ENCODE measurements around the gene GALNT10. TPM values are rescaled to one million over a fixed set of nuclear protein-coding genes. Genes with fewer than 3 reads are reported as not detected.
A peak's percentile ranks its signal among the peaks of the same experiment; 100 is the strongest.

Gene GALNT10
- total RNA-seq, 1 donor from 2014 or later: 50.7 TPM

DNA sequence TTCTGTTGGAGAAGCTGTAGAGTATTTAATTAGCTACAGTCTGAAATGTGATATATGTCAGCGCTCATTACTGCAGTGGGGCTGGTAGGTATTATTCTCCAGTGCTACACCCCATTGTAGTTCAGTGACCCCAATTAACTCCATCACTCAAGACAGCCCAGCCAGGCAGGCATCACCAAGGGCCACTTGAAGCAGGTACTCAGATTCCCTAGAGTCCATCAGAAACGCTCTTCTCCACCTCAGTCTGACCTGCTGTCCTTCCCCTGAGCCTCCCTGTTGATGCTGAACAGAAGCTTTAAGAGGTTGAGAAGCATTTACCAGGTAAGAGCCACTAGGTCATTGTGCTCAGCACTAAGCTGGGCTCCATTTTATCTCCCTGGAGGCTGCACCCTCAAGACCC lies 71.8 kb downstream of the GALNT10 start:
- Mint-ChIP-seq H3K9me3 (no peaks in the 10 kb centered on the region), H3K4me3 (no peak overlapping the region), H3K27ac (no peak overlapping the region), H3K36me3 (ENCODE audit: low read depth) (peaks cover 13% of the 10 kb centered on the region), H3K4me1 (no peaks in the 10 kb centered on the region), H3K27me3 (no peaks in the 10 kb centered on the region)
- intact Hi-C loops (cut with micrococcal nuclease): no loop called here
- peak; percentile 34 for DNase-seq

DNA sequence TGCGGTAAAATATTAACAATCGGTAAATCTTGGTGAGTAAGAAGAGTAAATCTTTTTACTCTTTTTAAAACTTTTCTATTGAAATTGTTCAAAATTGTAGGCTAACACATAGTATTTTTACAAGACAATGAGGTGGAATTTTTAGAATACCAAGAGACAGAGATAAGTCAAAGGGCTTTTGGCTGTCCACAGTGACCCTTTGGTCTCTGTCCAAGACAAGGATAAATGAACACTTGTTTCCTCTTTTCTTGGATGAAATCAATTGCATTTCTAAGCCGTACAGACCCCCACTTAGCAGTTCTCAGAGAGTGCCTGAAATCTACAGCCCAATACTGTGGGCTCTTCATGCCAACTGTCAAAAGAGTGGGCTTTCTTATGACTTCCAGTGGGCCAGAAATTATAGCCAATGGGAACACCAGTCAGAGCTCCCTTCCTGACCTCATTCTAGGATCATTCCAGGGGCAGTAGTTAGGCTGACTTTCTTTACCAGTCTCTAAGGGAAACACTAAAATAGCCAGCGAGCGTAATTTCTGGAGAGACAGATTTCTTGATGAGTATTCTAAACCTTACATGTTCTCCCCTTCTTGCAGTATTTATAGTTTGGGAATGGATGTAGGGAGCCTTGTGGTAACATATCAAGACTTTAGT lies 74.1 kb downstream of the GALNT10 start:
- H3K27ac Mint-ChIP-seq: no peak overlapping the region
- peaks cover 2% of the 10 kb centered on the region for H3K4me1 Mint-ChIP-seq
- intact Hi-C loops (cut with micrococcal nuclease): no loop called here
- H3K36me3 Mint-ChIP-seq (ENCODE audit: low read depth): peaks cover 12% of the 10 kb centered on the region
- no peaks in the 10 kb centered on the region for H3K27me3 Mint-ChIP-seq
- no peaks in the 10 kb centered on the region for H3K9me3 Mint-ChIP-seq
- DNase-seq: no peak
- no peak overlapping the region for H3K4me3 Mint-ChIP-seq

DNA sequence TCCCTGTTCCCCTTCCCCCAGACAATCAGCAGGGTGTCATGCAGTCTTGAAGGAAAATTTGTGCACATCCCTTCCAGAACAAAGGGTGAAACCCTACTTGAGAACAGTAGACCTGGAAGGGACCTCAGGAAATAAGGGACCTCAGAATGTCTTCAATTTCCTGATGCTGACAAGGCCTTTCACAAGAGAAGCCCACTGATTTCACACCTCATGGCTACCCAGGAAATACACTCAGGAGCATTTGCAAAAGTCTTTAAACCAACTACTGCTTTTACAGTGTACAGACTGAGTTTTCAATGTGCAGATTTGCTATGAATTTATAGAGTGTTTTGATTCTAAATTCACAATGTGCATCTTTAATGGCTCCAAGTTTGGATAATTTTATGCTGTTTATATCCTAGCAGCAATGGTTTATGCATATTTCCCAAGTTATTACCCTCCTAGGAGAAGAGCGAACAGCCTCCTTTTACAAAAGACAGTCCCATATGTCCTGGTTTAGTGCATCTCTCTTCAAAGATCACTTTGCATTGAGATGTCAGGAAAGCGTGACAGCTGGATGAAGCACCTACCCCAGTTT lies 74.8 kb downstream of the GALNT10 start:
- no peaks in the 10 kb centered on the region for H3K9me3 Mint-ChIP-seq
- no peaks in the 10 kb centered on the region for H3K27me3 Mint-ChIP-seq
- DNase-seq: peak; percentile 49
- H3K27ac Mint-ChIP-seq: no peak overlapping the region
- no peak overlapping the region for H3K4me3 Mint-ChIP-seq
- intact Hi-C loops (cut with micrococcal nuclease): no loop called here
- H3K36me3 Mint-ChIP-seq (ENCODE audit: low read depth): peaks cover 14% of the 10 kb centered on the region
- peaks cover 2% of the 10 kb centered on the region for H3K4me1 Mint-ChIP-seq

DNA sequence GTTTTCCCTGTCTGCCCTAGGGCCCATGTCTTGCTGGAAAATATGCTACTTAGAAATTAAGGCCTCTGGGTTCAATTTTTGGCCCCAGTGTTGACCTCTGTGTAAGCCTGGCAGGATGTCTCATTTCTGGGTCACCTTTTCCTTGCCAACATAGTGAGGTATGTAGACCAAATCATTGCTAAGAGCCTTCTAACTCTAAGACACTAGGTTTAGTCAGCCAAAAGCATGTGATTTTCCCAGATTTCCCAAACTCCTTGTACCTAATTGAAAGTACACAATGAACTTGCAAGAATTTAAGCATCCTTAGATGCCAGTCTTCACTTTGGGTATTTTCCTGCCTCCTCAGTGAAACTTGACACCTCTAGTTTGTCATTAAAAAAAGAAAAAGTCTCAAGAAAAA lies 77.0 kb downstream of the GALNT10 start:
- peaks cover 10% of the 10 kb centered on the region for H3K36me3 Mint-ChIP-seq (ENCODE audit: low read depth)
- no peak for DNase-seq
- H3K9me3 Mint-ChIP-seq: no peaks in the 10 kb centered on the region
- peaks cover 13% of the 10 kb centered on the region for H3K4me1 Mint-ChIP-seq
- no peak overlapping the region for H3K27ac Mint-ChIP-seq
- intact Hi-C loops (cut with micrococcal nuclease): no loop called here
- H3K27me3 Mint-ChIP-seq: no peaks in the 10 kb centered on the region
- H3K4me3 Mint-ChIP-seq: no peak overlapping the region

DNA sequence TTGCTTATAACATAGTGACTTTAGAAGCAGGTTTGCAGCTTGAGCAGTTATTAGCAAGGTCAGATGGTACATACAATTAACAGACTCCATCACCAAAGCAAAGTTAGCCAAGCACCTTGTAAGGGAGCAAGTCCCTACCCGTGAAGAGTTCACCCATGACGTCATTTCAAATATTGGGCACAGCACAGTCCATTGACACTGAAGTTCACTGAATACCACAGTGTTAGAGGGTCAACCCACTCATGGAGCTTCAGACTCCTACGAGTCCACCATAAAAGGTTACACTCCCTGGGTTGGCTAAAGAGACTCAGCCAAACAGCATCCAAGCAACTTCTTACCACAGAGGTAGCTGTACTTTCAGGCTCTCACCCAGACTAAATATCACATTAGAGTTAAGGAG lies 77.5 kb downstream of the GALNT10 start:
- DNase-seq: no peak
- Mint-ChIP-seq H3K4me1 (peaks cover 19% of the 10 kb centered on the region), H3K27me3 (no peaks in the 10 kb centered on the region), H3K4me3 (no peak overlapping the region), H3K9me3 (no peaks in the 10 kb centered on the region), H3K36me3 (ENCODE audit: low read depth) (peaks cover 7% of the 10 kb centered on the region), H3K27ac (no peak overlapping the region)
- intact Hi-C loops (cut with micrococcal nuclease): no loop called here

DNA sequence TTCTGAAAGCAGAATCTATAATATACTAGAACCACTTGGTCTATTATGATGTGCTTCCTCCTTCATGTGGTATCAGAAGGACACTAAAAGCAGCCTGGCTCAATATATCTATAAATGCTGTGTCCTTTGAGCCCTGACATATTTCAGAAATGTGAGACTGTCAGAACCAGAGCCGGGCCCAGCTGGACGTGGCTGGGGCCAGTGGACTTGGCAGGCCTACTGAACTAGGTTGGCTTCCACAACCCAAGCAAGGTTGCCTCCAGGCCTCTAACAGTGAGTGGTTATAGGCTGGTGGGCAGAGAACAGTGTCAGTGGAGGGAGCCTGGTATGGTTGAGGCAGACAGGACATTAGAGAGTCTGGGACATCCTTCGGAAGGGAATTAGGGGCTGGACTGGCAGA lies 78.9 kb downstream of the GALNT10 start:
- intact Hi-C loops (cut with micrococcal nuclease): no loop called here

DNA sequence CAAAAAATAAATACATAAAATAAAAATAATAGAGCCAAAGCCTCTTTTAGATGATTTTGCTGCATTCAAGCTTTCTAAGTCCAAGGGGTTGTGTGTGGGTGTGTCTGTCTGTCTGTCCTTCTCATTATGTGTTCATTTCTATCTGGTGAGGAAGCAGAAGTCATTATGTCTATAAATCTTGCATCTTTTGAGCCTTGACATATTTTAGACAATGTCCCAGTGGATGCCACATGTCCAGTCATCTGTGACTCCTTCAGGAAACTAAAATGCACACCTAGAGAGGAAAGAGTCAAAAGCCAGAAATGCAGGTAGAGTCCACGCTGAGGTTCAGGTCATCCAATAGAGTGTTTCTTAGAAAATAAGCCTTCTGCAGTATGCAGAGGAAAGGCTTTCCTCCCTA lies 80.9 kb downstream of the GALNT10 start:
- no peaks in the 10 kb centered on the region for H3K27me3 Mint-ChIP-seq

More for the DNA sequence above, 78.9 kb downstream of the GALNT10 start:
- Mint-ChIP-seq H3K4me3 (no peak overlapping the region), H3K27ac (no peak overlapping the region), H3K4me1 (peaks cover 30% of the 10 kb centered on the region), H3K27me3 (no peaks in the 10 kb centered on the region), H3K9me3 (no peaks in the 10 kb centered on the region), H3K36me3 (ENCODE audit: low read depth) (peaks cover 6% of the 10 kb centered on the region)
- DNase-seq: no peak

DNA sequence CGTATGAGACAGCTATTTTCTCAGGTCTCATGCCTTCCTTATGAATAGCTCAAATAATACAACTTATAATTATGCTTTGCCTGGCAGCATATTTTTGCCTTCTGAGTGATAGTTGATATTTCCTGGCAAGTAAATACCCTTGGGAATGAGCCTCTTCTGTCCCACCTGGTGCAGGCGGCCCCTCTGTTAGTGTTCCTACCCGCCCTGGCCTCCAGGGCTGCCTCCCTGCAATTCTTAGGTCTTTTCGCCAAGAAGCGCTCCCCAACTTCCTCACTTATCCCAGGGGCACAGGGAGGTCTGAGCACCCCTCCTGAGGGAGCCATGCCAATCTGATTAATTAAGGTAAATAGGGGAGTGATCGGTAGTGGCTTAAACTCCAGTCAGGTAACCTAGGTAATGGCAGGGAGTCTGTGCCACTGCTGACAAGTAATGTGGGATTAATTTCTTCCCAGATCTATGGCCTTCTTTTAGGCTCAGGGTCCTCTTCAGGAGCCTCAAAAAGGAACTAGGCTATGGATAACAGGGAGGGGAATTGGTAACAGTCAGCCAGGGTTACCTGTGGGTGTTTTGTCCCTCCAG lies 81.5 kb downstream of the GALNT10 start:
- Mint-ChIP-seq H3K4me3 (no peak overlapping the region), H3K9me3 (peaks cover 4% of the 10 kb centered on the region), H3K36me3 (ENCODE audit: low read depth) (peaks cover 11% of the 10 kb centered on the region), H3K27me3 (no peaks in the 10 kb centered on the region), H3K4me1 (peaks cover 43% of the 10 kb centered on the region), H3K27ac (peak overlapping the region; percentile 84)
- intact Hi-C loops (cut with micrococcal nuclease): no loop called here
- no peak for DNase-seq

More for the DNA sequence above, 80.9 kb downstream of the GALNT10 start:
- no peak for DNase-seq
- intact Hi-C loops (cut with micrococcal nuclease): no loop called here
- Mint-ChIP-seq H3K4me1 (peaks cover 38% of the 10 kb centered on the region), H3K9me3 (peaks cover 4% of the 10 kb centered on the region), H3K36me3 (ENCODE audit: low read depth) (peaks cover 12% of the 10 kb centered on the region), H3K27ac (no peak overlapping the region), H3K4me3 (no peak overlapping the region)

DNA sequence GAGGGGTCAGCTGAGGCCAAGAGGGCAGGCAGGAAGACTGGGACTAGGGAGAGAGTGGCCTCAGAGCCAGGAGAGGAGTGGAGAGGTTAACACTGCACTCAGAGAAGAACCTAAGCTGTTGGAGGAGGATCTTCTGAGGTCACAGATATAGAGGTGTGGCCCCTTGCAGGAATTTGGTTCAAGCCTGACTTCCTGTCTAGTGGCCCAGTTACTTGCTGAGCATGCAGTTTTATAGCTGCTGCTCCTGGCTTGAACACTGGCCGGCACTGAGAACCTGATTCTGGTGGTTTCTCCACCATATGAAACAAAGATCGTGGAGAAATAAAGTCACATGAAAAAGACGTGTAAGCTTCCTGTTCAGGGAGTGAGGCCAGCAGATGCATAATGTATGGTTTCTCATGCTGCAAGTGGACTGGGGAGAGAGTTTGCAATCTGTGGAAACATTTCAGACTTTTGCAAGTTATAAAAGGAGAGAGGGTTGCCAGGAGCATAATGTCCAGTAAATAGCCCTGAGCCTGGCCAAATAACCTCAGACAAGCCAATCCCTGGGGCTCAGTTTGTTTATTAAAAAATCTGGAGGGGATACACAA lies 82.6 kb downstream of the GALNT10 start:
- H3K27ac Mint-ChIP-seq: peak overlapping the region; percentile 84
- H3K9me3 Mint-ChIP-seq: peaks cover 4% of the 10 kb centered on the region
- H3K4me1 Mint-ChIP-seq: peaks cover 50% of the 10 kb centered on the region
- intact Hi-C loops (cut with micrococcal nuclease): no loop called here
- no peaks in the 10 kb centered on the region for H3K27me3 Mint-ChIP-seq
- H3K4me3 Mint-ChIP-seq: peak overlapping the region; percentile 66
- H3K36me3 Mint-ChIP-seq (ENCODE audit: low read depth): peaks cover 16% of the 10 kb centered on the region
- peak; percentile 79 for DNase-seq

DNA sequence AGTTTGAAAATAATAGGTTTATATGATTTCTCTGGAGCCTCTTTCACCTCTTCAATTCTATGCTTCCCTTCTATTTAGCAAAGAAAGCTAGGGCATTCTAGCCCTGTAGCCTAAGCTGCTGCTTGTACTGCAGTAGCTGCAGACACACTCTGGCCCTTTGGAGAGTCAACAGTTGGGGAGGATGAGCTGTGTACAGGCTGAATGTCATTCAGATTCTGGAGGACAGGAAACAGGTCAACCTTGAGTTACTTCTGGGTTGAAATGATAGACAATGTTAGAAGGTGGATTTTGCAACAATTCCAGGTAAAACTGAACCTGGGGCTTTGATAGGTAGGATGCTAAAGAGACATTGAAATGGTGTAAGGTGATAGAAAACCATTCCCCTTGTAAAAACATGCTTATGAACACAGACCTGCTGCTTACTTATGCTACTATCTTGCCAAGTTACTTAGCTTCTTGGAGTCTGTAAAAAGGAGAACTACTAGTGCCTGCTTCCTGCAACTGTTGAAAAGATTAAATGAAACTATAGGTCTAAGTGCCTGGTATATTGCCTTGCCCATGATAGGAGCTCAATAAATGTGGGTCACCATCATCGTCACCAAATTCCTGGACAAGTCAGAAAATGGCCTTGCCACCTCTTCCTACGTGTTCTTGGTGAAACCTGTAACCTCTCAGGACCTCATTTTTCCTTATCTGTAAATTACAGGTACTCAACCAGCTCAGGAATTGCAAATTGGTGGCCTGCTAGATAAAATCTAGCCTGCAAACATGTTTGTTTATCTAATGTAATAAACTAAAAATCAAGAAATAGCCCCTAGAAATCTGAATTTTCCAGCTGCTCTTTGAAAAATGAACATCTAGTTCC lies 83.7 kb downstream of the GALNT10 start:
- H3K4me1 Mint-ChIP-seq: peaks cover 59% of the 10 kb centered on the region
- no peak for DNase-seq
- no peaks in the 10 kb centered on the region for H3K27me3 Mint-ChIP-seq
- intact Hi-C loops (cut with micrococcal nuclease): no loop called here
- peaks cover 22% of the 10 kb centered on the region for H3K36me3 Mint-ChIP-seq (ENCODE audit: low read depth)
- H3K27ac Mint-ChIP-seq: no peak overlapping the region
- no peak overlapping the region for H3K4me3 Mint-ChIP-seq
- H3K9me3 Mint-ChIP-seq: peaks cover 8% of the 10 kb centered on the region

DNA sequence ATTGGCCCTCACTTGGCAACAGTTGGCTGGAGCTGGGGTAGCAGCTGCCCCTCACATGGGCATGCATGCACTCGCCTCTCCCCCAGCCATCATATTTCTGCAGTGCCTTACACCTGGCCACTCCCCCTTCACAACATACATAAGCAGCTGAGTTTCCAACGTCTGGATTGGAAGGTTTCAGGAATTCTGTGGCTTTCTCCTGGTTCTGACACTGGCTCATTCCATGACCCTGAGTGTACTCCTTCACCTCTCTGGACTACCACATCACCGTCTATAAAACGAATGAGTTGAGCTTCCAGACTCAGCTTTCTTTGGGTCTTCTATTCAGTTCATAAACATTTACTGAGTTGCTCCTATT lies 84.3 kb downstream of the GALNT10 start:
- H3K27me3 Mint-ChIP-seq: no peaks in the 10 kb centered on the region
- peaks cover 59% of the 10 kb centered on the region for H3K4me1 Mint-ChIP-seq
- H3K9me3 Mint-ChIP-seq: peaks cover 8% of the 10 kb centered on the region
- no peak overlapping the region for H3K27ac Mint-ChIP-seq
- no peak overlapping the region for H3K4me3 Mint-ChIP-seq
- peaks cover 21% of the 10 kb centered on the region for H3K36me3 Mint-ChIP-seq (ENCODE audit: low read depth)
- no peak for DNase-seq
- intact Hi-C loops (cut with micrococcal nuclease): loop anchor here (5.0 kb wide), 1 partner anchor 37 kb away; no protein-coding TSS in a partner anchor

DNA sequence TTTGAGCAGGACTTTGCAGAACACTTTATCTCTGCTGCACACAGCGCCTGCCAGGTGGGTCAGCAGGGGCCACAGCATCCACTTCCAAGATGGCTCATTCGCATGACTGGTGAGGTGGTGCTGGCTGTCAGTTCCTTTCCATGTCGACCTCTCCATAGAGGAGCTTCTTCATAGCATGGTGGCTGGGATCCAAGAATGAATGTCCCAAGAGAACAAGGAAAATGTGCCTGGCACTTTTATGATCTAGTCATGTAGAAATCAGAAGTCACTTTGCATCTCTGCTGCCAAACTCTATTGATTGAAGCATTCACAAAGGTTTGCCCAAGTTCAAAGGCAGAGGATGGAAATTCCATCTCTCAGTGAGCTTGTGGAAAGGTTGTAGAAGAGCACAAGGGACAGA lies 85.0 kb downstream of the GALNT10 start:
- DNase-seq: no peak
- Mint-ChIP-seq H3K36me3 (ENCODE audit: low read depth) (peaks cover 24% of the 10 kb centered on the region), H3K27me3 (no peaks in the 10 kb centered on the region), H3K4me3 (no peak overlapping the region), H3K4me1 (peaks cover 61% of the 10 kb centered on the region), H3K9me3 (peaks cover 10% of the 10 kb centered on the region), H3K27ac (no peak overlapping the region)
- intact Hi-C loops (cut with micrococcal nuclease): loop anchor here (5.0 kb wide), 1 partner anchor 37 kb away; no protein-coding TSS in a partner anchor

DNA sequence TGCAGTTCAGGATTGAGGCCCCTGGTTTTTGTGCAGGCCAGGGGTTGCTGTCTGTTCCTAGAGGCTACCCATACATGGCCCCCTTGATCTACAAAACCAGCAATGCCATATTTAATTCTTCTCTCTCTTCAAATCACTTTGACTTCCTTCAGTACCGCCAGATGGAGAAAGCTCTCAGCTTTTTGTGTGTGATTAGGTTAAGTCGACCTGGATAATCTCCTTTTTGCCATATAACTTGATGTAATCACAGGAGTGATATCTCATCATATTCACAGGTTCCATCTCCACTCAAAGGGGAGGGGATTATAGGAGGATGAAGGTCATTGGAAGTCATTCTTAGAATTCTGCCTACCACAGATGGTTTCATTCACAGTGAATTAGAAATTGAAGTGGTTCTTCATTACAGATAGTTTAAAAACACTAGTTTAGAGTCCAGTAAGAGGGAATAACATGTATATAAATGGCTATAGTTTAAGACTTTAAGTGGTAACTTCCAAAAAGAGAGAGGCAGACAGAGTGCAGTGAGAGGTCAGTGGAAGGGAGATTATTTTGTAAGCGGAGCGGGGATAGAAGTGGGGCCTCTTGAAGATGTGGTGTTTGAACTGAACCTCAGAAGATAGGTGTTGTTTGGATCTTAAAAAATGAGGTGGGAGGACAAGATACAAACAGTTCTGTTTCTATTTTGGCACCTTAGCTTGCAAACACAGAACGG lies 85.9 kb downstream of the GALNT10 start:
- DNase-seq: no peak
- Mint-ChIP-seq H3K9me3 (peaks cover 12% of the 10 kb centered on the region), H3K4me3 (no peak overlapping the region), H3K4me1 (peaks cover 60% of the 10 kb centered on the region), H3K27me3 (no peaks in the 10 kb centered on the region), H3K27ac (peak overlapping the region; percentile 78), H3K36me3 (ENCODE audit: low read depth) (peaks cover 25% of the 10 kb centered on the region)
- intact Hi-C loops (cut with micrococcal nuclease): loop anchor here (1.0 to 5.0 kb wide), 2 partner anchors 36 to 62 kb away; no protein-coding TSS in a partner anchor
